Spinal cord (tissue), 10 donors: ENCODE data around the gene CADM1. TPM values are rescaled to one million over a fixed set of nuclear protein-coding genes. Genes with fewer than 3 reads are reported as not detected.

ENCODE experiments used
- DNase-seq, 6 donors: peaks; one replicate each; pipeline versions ENCODE4 v3.0.0 to v3.0.0-alpha.2; 2013 to 2015; ENCODE audit warnings: low spot score in 6 of 6, low read depth in 4 of 6
- H3K27ac ChIP-seq: one replicate; pipeline ENCODE4 v1.5.1; 2013; ENCODE audit warnings: low read depth, low read length, control low read depth
- H3K27me3 ChIP-seq: one replicate; pipeline ENCODE4 v1.6.1; 2013; ENCODE audit warnings: low read length; ENCODE audit not compliant: control insufficient read depth, insufficient read depth
- H3K36me3 ChIP-seq: one replicate; pipeline ENCODE4 v1.6.1; 2013; ENCODE audit warnings: low read length; ENCODE audit not compliant: control insufficient read depth, insufficient read depth
- H3K4me1 ChIP-seq: one replicate; pipeline ENCODE4 v1.6.1; 2013; ENCODE audit warnings: low read length; ENCODE audit not compliant: control insufficient read depth, insufficient read depth
- H3K4me3 ChIP-seq: one replicate; pipeline ENCODE4 v1.5.1; 2013; ENCODE audit warnings: low read depth, low read length, control low read depth
- H3K9me3 ChIP-seq: one replicate; pipeline ENCODE4 v1.6.1; 2013; ENCODE audit warnings: low read length; ENCODE audit not compliant: control insufficient read depth, insufficient read depth
- WGBS: methylation state at CpG from one replicate; pipeline ENCODE4 v1.1.5; 2013; ENCODE audit warnings: missing lambda C conversion rate; ENCODE audit not compliant: insufficient coverage; 5-methylcytosine and 5-hydroxymethylcytosine counted together
- polyA plus RNA-seq, 2 donors: library from polyadenylated mRNA; unstranded; fragments of 120-200 nt; gene quantifications; one replicate each; pipeline ENCODE4 v1.2.1, GENCODE V29; 2013; ENCODE audit not compliant: insufficient read length in 2 of 2
- total RNA-seq, 2 donors: library from RNA; depleted of rRNA in 1 of 2; stranded (reverse); fragments of 120-200 nt in 1 of 2; fragments of >200 nt in 1 of 2; gene quantifications; one replicate each; pipeline versions ENCODE4 v1.2.3 to v1.2.4, GENCODE V29; 2013 to 2014
- donor health status: healthy.

The CADM1 gene
- total and polyA plus RNA-seq, 4 donors: 106 to 180 (median 132) TPM

DNA sequence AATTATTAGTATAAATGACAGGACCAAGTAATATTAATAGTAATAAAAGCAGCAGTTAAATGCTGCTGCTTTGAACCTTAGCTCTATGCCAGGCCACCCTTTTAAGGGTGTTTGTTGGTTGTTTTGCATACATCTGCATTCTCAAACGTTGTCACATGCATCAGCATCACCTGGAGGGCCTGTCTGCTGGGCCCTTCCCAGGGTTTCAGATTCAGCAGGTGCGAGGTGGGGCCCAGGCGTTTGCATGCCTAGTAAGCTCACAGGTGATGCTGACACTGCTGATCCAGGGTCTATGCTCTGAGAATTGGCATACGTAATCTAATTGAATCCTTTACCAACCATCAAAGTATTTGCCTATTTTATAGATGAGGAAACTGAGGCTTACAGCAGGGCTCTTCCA, 246.5 kb downstream of the CADM1 start:
- no peaks in the 10 kb centered on the region for H3K36me3 ChIP-seq
- DNase-seq: no peak
- no peaks in the 10 kb centered on the region for H3K27me3 ChIP-seq
- no peaks in the 10 kb centered on the region for H3K9me3 ChIP-seq
- no peak overlapping the region for H3K27ac ChIP-seq
- H3K4me1 ChIP-seq: peaks cover 6% of the 10 kb centered on the region
- no peak overlapping the region for H3K4me3 ChIP-seq
- 56% methylated on average over 2 of the region's 4 CpGs for WGBS

DNA sequence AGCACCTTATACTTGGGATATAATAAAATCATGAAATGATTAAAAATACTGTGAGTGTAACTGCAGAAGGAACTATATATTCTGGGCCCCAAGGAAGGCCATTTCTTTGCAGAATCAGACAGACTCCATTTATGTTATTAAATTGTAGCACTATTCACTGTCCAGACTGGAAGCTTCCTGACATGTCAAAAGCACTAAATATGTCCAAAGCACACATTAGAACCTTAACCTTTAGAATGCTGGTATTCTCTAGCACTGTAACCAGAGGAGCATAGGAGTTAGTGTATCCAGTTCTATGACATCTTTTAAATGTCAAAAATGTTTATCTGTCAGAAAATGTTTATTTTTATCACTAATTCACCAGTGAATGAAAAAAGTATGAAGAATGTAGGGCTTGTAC, 246.9 kb downstream of the CADM1 start:
- Histone ChIP-seq H3K27me3 (no peaks in the 10 kb centered on the region), H3K36me3 (no peaks in the 10 kb centered on the region), H3K4me1 (peaks cover 6% of the 10 kb centered on the region), H3K4me3 (no peak overlapping the region), H3K9me3 (no peaks in the 10 kb centered on the region), H3K27ac (no peak overlapping the region)
- DNase-seq: no peak

DNA sequence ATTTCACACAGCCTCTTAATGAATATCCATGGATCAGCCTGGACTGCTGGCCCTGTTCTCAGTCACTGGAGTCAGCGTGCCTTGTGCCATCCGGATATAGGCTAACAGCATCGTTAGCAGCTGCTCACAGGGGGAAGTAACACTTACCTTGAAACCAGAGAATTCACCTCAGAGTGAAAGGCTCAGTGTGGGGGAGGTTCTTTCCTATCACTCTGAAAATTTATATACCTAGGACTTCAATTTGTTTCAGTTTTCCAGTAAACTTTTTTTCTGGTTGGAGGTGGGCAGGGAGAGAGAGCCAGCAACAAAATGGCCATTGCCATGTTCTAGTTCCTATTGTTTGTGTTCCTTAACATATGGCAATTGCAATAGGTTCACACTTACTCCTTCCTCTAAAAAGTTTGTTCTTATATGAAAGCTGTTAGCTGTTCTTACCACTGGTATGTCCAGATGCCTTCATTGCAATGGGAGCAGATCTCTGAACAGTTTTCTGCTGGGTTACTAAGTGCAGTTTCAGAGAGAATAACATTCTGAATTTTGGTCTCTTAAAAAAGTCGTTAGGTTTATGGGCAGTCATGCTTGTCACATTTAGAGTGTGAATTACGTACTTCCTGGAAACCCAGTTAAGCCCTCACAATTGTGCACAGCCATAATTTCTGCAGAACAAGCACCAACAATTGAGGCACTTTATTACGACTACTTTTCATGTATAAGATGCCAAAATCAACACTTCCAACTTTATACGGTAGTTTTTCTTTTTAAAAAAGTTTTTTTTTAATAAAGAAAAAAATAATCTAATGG, 247.6 kb downstream of the CADM1 start:
- no peak overlapping the region for H3K4me3 ChIP-seq
- WGBS: 39% methylated on average over 2 of the region's 7 CpGs
- H3K36me3 ChIP-seq: no peaks in the 10 kb centered on the region
- no peak overlapping the region for H3K27ac ChIP-seq
- H3K27me3 ChIP-seq: no peaks in the 10 kb centered on the region
- no peaks in the 10 kb centered on the region for H3K9me3 ChIP-seq
- peaks cover 6% of the 10 kb centered on the region for H3K4me1 ChIP-seq
- peak in 1 of 6 donors; percentile 55 for DNase-seq

DNA sequence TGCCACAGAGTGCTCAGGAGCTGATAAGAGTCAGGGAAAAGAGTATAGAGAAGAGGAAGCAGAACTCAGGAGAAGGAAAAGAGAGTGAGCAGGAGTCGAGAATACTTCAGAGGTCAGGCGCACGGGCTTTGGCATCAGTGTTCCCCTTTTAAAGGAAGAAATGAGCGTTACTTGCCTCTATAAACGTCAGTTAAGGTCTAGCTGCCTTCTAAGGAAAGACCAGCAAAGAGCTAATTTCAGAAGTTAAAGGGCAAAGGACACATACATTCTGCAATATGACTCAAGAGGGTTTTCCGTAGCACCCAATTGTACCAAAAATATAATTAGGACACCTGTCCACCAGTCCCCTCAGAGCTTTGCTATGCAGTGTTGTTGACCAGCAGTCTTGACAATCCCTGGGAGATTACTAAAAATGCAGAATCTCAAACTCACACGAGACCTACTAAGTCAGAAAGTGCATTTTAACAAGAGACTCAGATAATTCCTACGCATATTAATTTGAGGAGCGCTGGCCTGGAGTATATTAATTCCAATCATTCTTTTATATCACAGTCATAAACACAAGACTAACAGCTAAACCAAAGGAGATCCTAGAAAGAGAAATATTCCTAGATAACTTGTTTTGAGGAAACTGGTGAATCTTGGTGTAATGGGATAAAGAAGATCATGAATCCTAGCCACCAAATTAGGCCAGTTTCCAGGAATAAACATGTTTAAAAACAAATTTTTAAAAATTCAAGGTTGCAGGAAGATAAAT, 249.0 kb downstream of the CADM1 start:
- H3K27me3 ChIP-seq: no peaks in the 10 kb centered on the region
- no peaks in the 10 kb centered on the region for H3K36me3 ChIP-seq
- H3K27ac ChIP-seq: no peak overlapping the region
- H3K4me1 ChIP-seq: peaks cover 6% of the 10 kb centered on the region
- no peaks in the 10 kb centered on the region for H3K9me3 ChIP-seq
- H3K4me3 ChIP-seq: no peak overlapping the region
- no peak for DNase-seq
- WGBS: 85% methylated on average over 7 of the region's 9 CpGs

DNA sequence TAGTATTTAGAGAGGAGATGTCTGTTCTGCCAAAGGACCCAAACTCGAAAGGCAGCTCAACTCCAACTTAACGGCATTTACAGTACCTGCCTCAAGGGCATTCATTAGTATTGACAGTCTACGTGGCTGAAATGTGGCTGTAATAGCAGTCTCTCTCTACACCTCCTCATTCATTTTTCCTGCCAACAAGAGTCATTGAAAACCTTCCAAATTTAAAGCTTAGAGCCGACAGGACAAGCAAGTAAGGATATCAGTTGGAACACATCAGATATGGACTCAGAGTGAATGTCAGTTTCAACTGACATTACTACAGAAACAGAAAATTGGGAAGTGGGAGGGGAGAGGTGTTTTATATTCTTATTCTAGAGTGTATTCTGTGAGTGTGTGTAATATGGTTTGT, 253.1 kb downstream of the CADM1 start:
- Histone ChIP-seq H3K27ac (no peak overlapping the region), H3K9me3 (no peaks in the 10 kb centered on the region), H3K4me3 (no peak overlapping the region), H3K36me3 (no peaks in the 10 kb centered on the region), H3K27me3 (no peaks in the 10 kb centered on the region), H3K4me1 (no peaks in the 10 kb centered on the region)
- WGBS: 33% methylated on average over 1 of the region's 4 CpGs
- DNase-seq: peak in 1 of 6 donors; percentile 21

DNA sequence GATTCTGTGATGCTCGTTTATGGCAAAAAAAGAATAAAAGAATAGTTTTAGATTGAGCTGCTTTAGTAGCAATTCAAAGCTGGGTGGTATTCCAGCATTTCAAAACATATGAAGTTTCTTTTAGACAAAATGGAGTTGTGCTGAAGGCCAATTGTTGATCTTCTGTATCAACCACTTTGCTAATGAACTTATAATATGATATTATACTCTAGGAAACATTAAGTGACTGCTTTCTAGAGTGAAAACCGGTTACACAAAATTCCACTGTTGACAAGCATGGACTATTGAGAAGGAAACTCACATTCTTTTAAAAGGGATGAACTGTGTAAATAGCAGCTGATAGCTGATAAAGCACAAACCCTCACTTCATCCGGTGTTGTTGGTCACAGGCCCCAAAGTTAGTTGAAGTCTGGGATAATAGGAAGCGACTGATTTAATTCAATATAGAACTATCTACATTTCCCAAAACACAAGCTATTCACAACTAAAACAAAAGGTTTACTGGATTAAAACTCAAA, 255.1 kb downstream of the CADM1 start:
- no peak overlapping the region for H3K4me3 ChIP-seq
- no peak overlapping the region for H3K27ac ChIP-seq
- H3K36me3 ChIP-seq: no peaks in the 10 kb centered on the region
- DNase-seq: no peak
- peaks cover 6% of the 10 kb centered on the region for H3K4me1 ChIP-seq
- no CpG with 5 or more reads among the region's 4 CpGs for WGBS
- no peaks in the 10 kb centered on the region for H3K27me3 ChIP-seq
- no peaks in the 10 kb centered on the region for H3K9me3 ChIP-seq

DNA sequence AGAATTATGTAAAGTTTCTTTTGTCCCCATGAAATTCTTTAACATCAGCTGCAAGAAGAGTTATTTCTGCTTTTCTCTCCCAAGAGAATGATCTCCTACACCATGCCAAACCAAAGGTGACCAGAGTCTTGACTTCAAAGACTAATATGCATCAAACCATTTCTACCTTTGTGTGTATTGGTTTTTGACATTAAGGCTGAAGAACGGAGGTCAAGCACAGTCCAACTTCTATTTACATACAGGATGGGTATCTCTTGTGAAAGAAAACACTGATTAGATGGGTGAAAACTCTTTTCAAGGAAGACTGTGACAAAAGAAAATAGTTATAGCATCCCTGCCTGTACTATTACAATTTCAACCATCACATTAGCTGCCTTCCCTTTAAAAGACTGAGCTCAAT, 256.3 kb downstream of the CADM1 start:
- Histone ChIP-seq H3K27me3 (no peaks in the 10 kb centered on the region), H3K4me1 (peaks cover 6% of the 10 kb centered on the region), H3K4me3 (no peak overlapping the region), H3K27ac (no peak overlapping the region), H3K36me3 (no peaks in the 10 kb centered on the region), H3K9me3 (no peaks in the 10 kb centered on the region)
- WGBS: no CpG with 5 or more reads among the region's 1 CpG
- no peak for DNase-seq

DNA sequence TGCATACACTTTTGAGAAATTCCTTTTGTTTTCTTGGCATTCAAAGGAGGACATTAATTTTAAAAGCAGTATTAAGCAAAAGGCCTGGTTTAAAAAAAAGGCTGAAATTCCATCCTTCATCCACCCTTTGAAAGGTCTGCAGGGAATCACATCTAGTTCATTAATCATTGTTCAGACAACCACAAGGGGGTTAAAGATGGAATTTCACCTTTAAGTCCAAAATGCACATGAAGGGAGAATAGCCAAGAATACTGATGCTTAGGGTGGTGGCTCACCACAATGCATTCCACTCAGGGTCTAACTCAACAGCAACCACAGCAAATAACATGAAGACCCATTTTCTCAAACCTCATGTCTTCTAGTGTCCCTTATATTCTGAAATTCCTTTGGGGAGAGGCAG, 256.9 kb downstream of the CADM1 start:
- Histone ChIP-seq H3K4me1 (peaks cover 6% of the 10 kb centered on the region), H3K27me3 (no peaks in the 10 kb centered on the region), H3K4me3 (no peak overlapping the region), H3K36me3 (no peaks in the 10 kb centered on the region), H3K27ac (no peak overlapping the region), H3K9me3 (no peaks in the 10 kb centered on the region)
- DNase-seq: no peak

DNA sequence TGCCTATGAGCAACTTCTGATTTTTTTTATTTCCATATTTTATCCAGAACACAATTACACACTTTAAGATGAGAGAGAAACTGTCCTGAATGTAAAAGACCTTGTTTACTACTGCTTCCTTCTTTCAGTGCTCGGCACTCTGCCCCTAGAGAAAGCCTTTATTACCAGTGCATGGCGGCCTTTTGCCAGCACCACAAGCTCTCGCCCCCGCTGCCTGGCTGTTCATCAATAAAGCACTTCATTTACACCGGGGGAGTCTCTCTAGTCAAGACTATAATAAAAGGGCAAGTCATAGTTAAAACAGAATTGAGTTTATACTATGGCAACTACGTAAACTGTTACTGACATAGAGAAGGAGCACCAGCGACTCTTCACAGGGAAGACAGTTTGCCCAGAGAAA, 259.5 kb downstream of the CADM1 start:
- Histone ChIP-seq H3K4me3 (no peak overlapping the region), H3K4me1 (peaks cover 8% of the 10 kb centered on the region), H3K27me3 (no peaks in the 10 kb centered on the region), H3K27ac (peak overlapping the region; percentile 72), H3K9me3 (no peaks in the 10 kb centered on the region), H3K36me3 (no peaks in the 10 kb centered on the region)
- DNase-seq: peak; percentile 43 to 82 (median 53)
- 41% methylated on average over 2 of the region's 7 CpGs for WGBS

DNA sequence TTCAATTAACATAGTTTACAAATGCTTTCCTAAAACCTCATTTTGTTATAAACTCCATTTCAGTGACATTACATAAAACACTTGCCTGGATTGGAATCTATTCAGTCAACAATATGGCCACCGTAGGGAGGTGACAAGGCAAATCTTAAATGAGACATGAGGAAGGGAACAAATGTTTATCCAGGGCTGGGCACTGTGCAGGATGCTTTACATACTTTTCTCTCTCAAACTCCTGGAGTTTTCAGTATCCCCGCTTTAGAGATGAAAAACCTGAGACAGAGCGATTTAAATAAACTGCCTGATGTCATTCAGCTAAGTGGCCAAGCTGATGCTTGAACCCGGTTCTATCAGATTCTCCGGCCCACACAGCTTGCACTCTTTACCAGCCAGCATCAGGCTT, 259.9 kb downstream of the CADM1 start:
- H3K9me3 ChIP-seq: no peaks in the 10 kb centered on the region
- peak overlapping the region; percentile 72 for H3K27ac ChIP-seq
- DNase-seq: no peak
- no peak overlapping the region for H3K4me3 ChIP-seq
- peaks cover 8% of the 10 kb centered on the region for H3K4me1 ChIP-seq
- H3K36me3 ChIP-seq: no peaks in the 10 kb centered on the region
- 44% methylated on average over 2 of the region's 5 CpGs for WGBS
- H3K27me3 ChIP-seq: no peaks in the 10 kb centered on the region
